G401 (cell line): ENCODE data around the gene SPRTN. TPM values are rescaled to one million over a fixed set of nuclear protein-coding genes. Genes with fewer than 3 reads are reported as not detected.

Source experiments
- DNase-seq: peaks from one replicate; pipeline ENCODE4 v3.0.0-alpha.2; 2015; ENCODE audit warnings: low spot score
- in situ Hi-C: cut with HindIII; loops from 2 replicates; pipeline ENCODE4 v1.10.0; 2016; ENCODE audit warnings: low sequenced_read_pairs, mixed read lengths
- total RNA-seq: library from RNA; depleted of rRNA; stranded (reverse); fragments of >200 nt; shearing (Covaris generic); gene quantifications from 2 replicates; pipeline ENCODE4 v1.2.3, GENCODE V29; 2014; rRNA removed

The SPRTN gene
- 6.9 and 12.0 TPM in 2 replicates for total RNA-seq

GRCh38 chr1:231338270-231339128 lies at the start of gene SPRTN:
SPRTN (plus strand) TSS chr1:231338293; CDS start chr1:231338384, 91 bp downstream.
- no peak for DNase-seq
- in situ Hi-C loops = no loop called here

GRCh38 chr1:231295938-231296337 lies 42.2 kb upstream of the SPRTN start:
- in situ Hi-C loops = no loop called here

GRCh38 chr1:231301990-231302389 lies 36.1 kb upstream of the SPRTN start:
- no peak for DNase-seq
- in situ Hi-C loops = no loop called here

More at GRCh38 chr1:231295938-231296337, 42.2 kb upstream of the SPRTN start:
- DNase-seq = no peak

GRCh38 chr1:231310391-231310934 lies 27.6 kb upstream of the SPRTN start:
- in situ Hi-C loops = no loop called here
- no peak for DNase-seq

- in situ Hi-C loops = no loop called here
- no peak for DNase-seq
These were observed 26.2 kb upstream of the SPRTN start for GRCh38 chr1:231311720-231312431.

- in situ Hi-C loops = no loop called here
- DNase-seq = no peak
These were observed 25.7 kb upstream of the SPRTN start for GRCh38 chr1:231312432-231312788.

GRCh38 chr1:231313661-231314060 lies 24.4 kb upstream of the SPRTN start:
- DNase-seq = no peak
- in situ Hi-C loops = no loop called here

GRCh38 chr1:231315887-231316286 lies 22.2 kb upstream of the SPRTN start:
- DNase-seq = no peak
- in situ Hi-C loops = no loop called here

- in situ Hi-C loops = no loop called here
These were observed 20.6 kb upstream of the SPRTN start for GRCh38 chr1:231317306-231318014.

GRCh38 chr1:231318015-231318355 lies 20.1 kb upstream of the SPRTN start:
- in situ Hi-C loops = no loop called here
- DNase-seq = no peak

More at GRCh38 chr1:231317306-231318014, 20.6 kb upstream of the SPRTN start:
- DNase-seq = no peak

- in situ Hi-C loops = no loop called here
- no peak for DNase-seq
These were observed 19.5 kb upstream of the SPRTN start for GRCh38 chr1:231318568-231318967.

GRCh38 chr1:231319080-231319479 lies 19.0 kb upstream of the SPRTN start:
- in situ Hi-C loops = no loop called here
- DNase-seq = no peak

- DNase-seq = no peak
- in situ Hi-C loops = no loop called here
These were observed 15.1 kb upstream of the SPRTN start for GRCh38 chr1:231322880-231323530.

- in situ Hi-C loops = no loop called here
- DNase-seq = no peak
These were observed 13.4 kb upstream of the SPRTN start for GRCh38 chr1:231324660-231325059.

GRCh38 chr1:231326248-231326647 lies 11.8 kb upstream of the SPRTN start:
- DNase-seq = no peak
- in situ Hi-C loops = no loop called here

- in situ Hi-C loops = no loop called here
- no peak for DNase-seq
These were observed 10.5 kb upstream of the SPRTN start for GRCh38 chr1:231327617-231328016.

- in situ Hi-C loops = no loop called here
- no peak for DNase-seq
These were observed 8.6 kb upstream of the SPRTN start for GRCh38 chr1:231329483-231329882.

GRCh38 chr1:231332761-231333160 lies 5.3 kb upstream of the SPRTN start:
- DNase-seq = no peak
- in situ Hi-C loops = no loop called here

GRCh38 chr1:231334079-231334666 lies 3.9 kb upstream of the SPRTN start:
- in situ Hi-C loops = no loop called here
- DNase-seq = no peak
